DND-41 (cell line): ENCODE measurements around the gene HOXA3.

Experiments used
- ATAC-seq: fragments of 200-7000 bp; cut with Tn5 transposase; 3 replicates; pipeline ENCODE4 v1.9.1; 2021; ENCODE audit warnings: low read depth; ENCODE audit not compliant: insufficient read depth
- DNase-seq: peaks from one replicate; pipeline ENCODE4 v3.0.0-alpha.2; 2020
- H2AFZ ChIP-seq: 2 replicates; pipeline ENCODE4 v1.6.0; 2012; ENCODE audit warnings: low read depth, low read length
- H3K27ac ChIP-seq: 2 replicates; pipeline ENCODE4 v1.5.1; 2012; ENCODE audit warnings: low read length, inconsistent platforms
- H3K27me3 ChIP-seq: fragments of 200-600 bp; sonication (generic); 2 replicates; pipeline ENCODE4 v1.6.0; 2012; ENCODE audit warnings: low read length, mild to moderate bottlenecking, inconsistent platforms; ENCODE audit not compliant: insufficient read depth, poor library complexity
- H3K36me3 ChIP-seq: 2 replicates; pipeline ENCODE4 v1.5.1; 2012; ENCODE audit warnings: low read length, inconsistent platforms; ENCODE audit not compliant: insufficient read depth
- H3K4me1 ChIP-seq: 2 replicates; pipeline ENCODE4 v1.5.1; 2012; ENCODE audit warnings: mild to moderate bottlenecking, low read length; ENCODE audit not compliant: insufficient read depth
- H3K4me2 ChIP-seq: 2 replicates; pipeline ENCODE4 v1.6.0; 2012; ENCODE audit warnings: mild to moderate bottlenecking, moderate library complexity, low read length, inconsistent platforms; ENCODE audit not compliant: insufficient read depth
- H3K4me3 ChIP-seq, 2 experiments: fragments of 200-600 bp in 1 of 2; shearing (Covaris generic) in 1 of 2; 2 replicates each; pipeline ENCODE4 v1.5.1; 2012 to 2016; ENCODE audit warnings: inconsistent platforms in 2 of 2, low read length in 2 of 2, mild to moderate bottlenecking in 2 of 2, low read depth in 1 of 2, moderate library complexity in 1 of 2
- H3K79me2 ChIP-seq: 2 replicates; pipeline ENCODE4 v1.6.0; 2012; ENCODE audit warnings: low read length, inconsistent platforms; ENCODE audit not compliant: insufficient read depth
- H3K9ac ChIP-seq: 2 replicates; pipeline ENCODE4 v1.6.0; 2012; ENCODE audit warnings: low read depth, mild to moderate bottlenecking, inconsistent platforms, low read length, moderate library complexity
- H3K9me3 ChIP-seq: 2 replicates; pipeline ENCODE4 v1.5.1; 2012; ENCODE audit warnings: low read length, moderate library complexity, mild to moderate bottlenecking, inconsistent platforms; ENCODE audit not compliant: insufficient read depth, severe bottlenecking
- H4K20me1 ChIP-seq: 2 replicates; pipeline ENCODE4 v1.6.0; 2012; ENCODE audit warnings: low read length; ENCODE audit not compliant: insufficient read depth
- CTCF ChIP-seq: IDR thresholded peaks from 2 replicates; pipeline ENCODE4 v1.5.1; 2012; ENCODE audit warnings: borderline replicate concordance, low read length, moderate library complexity, mild to moderate bottlenecking; ENCODE audit not compliant: poor library complexity, severe bottlenecking; ENCODE audit errors: extremely low read depth
- EZH2 ChIP-seq: IDR thresholded peaks from 3 replicates; pipeline ENCODE4 v1.6.1; 2012; ENCODE audit warnings: borderline replicate concordance, low read depth, mild to moderate bottlenecking, moderate library complexity, low read length, inconsistent platforms; ENCODE audit not compliant: severe bottlenecking

HOXA3 gene

GRCh38 chr7:27117887-27118491 is 34.4 kb downstream of the HOXA3 start:
- no peaks in the 10 kb centered on the region for H3K27me3 ChIP-seq
- DNase-seq (no peak), ATAC-seq (no peak)
- H2AFZ ChIP-seq = no peak overlapping the region
- H3K9me3 ChIP-seq = no peaks in the 10 kb centered on the region
- H3K4me3 ChIP-seq = no peak overlapping the region
- no peaks in the 10 kb centered on the region for H3K4me1 ChIP-seq
- no peak overlapping the region for H3K9ac ChIP-seq
- no peak overlapping the region for H3K4me2 ChIP-seq
- no peaks in the 10 kb centered on the region for H3K36me3 ChIP-seq
- H3K27ac ChIP-seq = no peak overlapping the region
- H4K20me1 ChIP-seq = no peaks in the 10 kb centered on the region
- TF ChIP-seq CTCF (no peak), EZH2 (no peak)
- H3K79me2 ChIP-seq = no peaks in the 10 kb centered on the region

GRCh38 chr7:27116962-27117886 is 35.2 kb downstream of the HOXA3 start:
- H3K9ac ChIP-seq = no peak overlapping the region
- H4K20me1 ChIP-seq = no peaks in the 10 kb centered on the region
- no peak overlapping the region for H3K4me3 ChIP-seq
- H2AFZ ChIP-seq = no peak overlapping the region
- no peak overlapping the region for H3K27ac ChIP-seq
- H3K79me2 ChIP-seq = no peaks in the 10 kb centered on the region
- no peaks in the 10 kb centered on the region for H3K27me3 ChIP-seq
- no peaks in the 10 kb centered on the region for H3K4me1 ChIP-seq
- TF ChIP-seq CTCF (no peak), EZH2 (no peak)
- H3K4me2 ChIP-seq = no peak overlapping the region
- H3K36me3 ChIP-seq = no peaks in the 10 kb centered on the region
- ATAC-seq (no peak), DNase-seq (no peak)
- H3K9me3 ChIP-seq = no peaks in the 10 kb centered on the region

- Histone ChIP-seq H3K36me3 (no peaks in the 10 kb centered on the region), H3K9me3 (no peaks in the 10 kb centered on the region), H3K4me3 (no peak overlapping the region), H2AFZ (no peak overlapping the region), H3K27me3 (no peaks in the 10 kb centered on the region), H3K4me1 (no peaks in the 10 kb centered on the region), H3K79me2 (no peaks in the 10 kb centered on the region), H3K9ac (no peak overlapping the region), H3K4me2 (no peak overlapping the region), H3K27ac (no peak overlapping the region), H4K20me1 (no peaks in the 10 kb centered on the region)
- TF ChIP-seq EZH2 (no peak), CTCF (no peak)
- ATAC-seq = no peak
- DNase-seq = no peak
Observed at GRCh38 chr7:27116031-27116961, 36.1 kb downstream of the HOXA3 start.
